Lung (tissue), 12 donors: ENCODE results near the gene TCF12. TPM values are rescaled to one million over a fixed set of nuclear protein-coding genes. Genes with fewer than 3 reads are reported as not detected.

Experiments
- ATAC-seq: fragments of 200-7000 bp; cut with Tn5 transposase; one replicate; pipeline ENCODE4 v1.9.1; 2020; ENCODE audit warnings: moderate number of reproducible peaks; ENCODE audit not compliant: insufficient read depth, low FRiP score
- DNase-seq, 3 donors: peaks; one replicate each; pipeline ENCODE4 v3.0.0-alpha.2; 2013 to 2017
- H3K27ac ChIP-seq, 2 donors: one replicate each; pipeline ENCODE4 v1.5.1; 2013; ENCODE audit warnings: mild to moderate bottlenecking in 2 of 2, moderate library complexity in 2 of 2, control low read depth in 1 of 2, inconsistent platforms in 1 of 2, low read depth in 1 of 2, low read length in 1 of 2
- H3K27me3 ChIP-seq, 3 donors: one replicate each; pipeline ENCODE4 v1.5.1; 2013; ENCODE audit warnings: low read length in 2 of 3; ENCODE audit not compliant: control insufficient read depth in 3 of 3, insufficient read depth in 3 of 3
- H3K36me3 ChIP-seq, 4 donors: one replicate each; pipeline ENCODE4 v1.5.1; 2013; ENCODE audit warnings: low read length in 4 of 4, mild to moderate bottlenecking in 1 of 4, moderate library complexity in 1 of 4; ENCODE audit not compliant: control insufficient read depth in 4 of 4, insufficient read depth in 4 of 4
- H3K4me1 ChIP-seq, 5 donors: one replicate each; pipeline ENCODE4 v1.5.1; 2013; ENCODE audit warnings: low read length in 5 of 5, mild to moderate bottlenecking in 2 of 5, moderate library complexity in 1 of 5; ENCODE audit not compliant: control insufficient read depth in 5 of 5, insufficient read depth in 5 of 5
- H3K4me3 ChIP-seq: one replicate; pipeline ENCODE4 v1.5.1; 2013; ENCODE audit warnings: mild to moderate bottlenecking, control low read depth, moderate library complexity
- H3K9ac ChIP-seq, 2 donors: one replicate each; pipeline ENCODE4 v1.5.1; 2013; ENCODE audit warnings: low read length in 2 of 2, control low read depth in 1 of 2; ENCODE audit not compliant: insufficient read depth in 1 of 2
- H3K9me3 ChIP-seq, 4 donors: one replicate each; pipeline ENCODE4 v1.5.1; 2013; ENCODE audit warnings: low read length in 3 of 4, mild to moderate bottlenecking in 1 of 4, moderate library complexity in 1 of 4; ENCODE audit not compliant: control insufficient read depth in 4 of 4, insufficient read depth in 3 of 4
- WGBS, 2 donors: extraction: QIAGEN DNeasy Blood & Tissue Kit; methylation state at CpG; one replicate each; pipeline ENCODE4 v1.1.7; 2013; 5-methylcytosine and 5-hydroxymethylcytosine counted together
- polyA plus RNA-seq, 2 donors: library from polyadenylated mRNA; stranded (reverse); fragments of 200-250 nt; gene quantifications; one replicate each; pipeline ENCODE4 v1.2.1, GENCODE V29; 2013
- total RNA-seq, 2 donors: library from RNA; depleted of rRNA in 1 of 2; stranded (reverse); fragments of >200 nt in 1 of 2; gene quantifications; one replicate each; pipeline ENCODE4 v1.2.1, GENCODE V29; 2014 to 2021
- TF ChIP-seq, protein P1 (sequence below): IDR thresholded peaks from 2 replicates; pipeline ENCODE4 v1.5.1; 2012; ENCODE audit warnings: mild to moderate bottlenecking; ENCODE audit errors: control extremely low read depth, extremely low read depth
- donor health status: control.
- donor health status: control.
- donor health status: Bipolar disorder and iron deficiency.
- donor health status: healthy.
- donor health status: DM: yes; HTN: yes; CAD: no.

Gene TCF12
- total and polyA plus RNA-seq, 4 donors, result 9.6 to 314 (median 56.3) TPM

DNA sequence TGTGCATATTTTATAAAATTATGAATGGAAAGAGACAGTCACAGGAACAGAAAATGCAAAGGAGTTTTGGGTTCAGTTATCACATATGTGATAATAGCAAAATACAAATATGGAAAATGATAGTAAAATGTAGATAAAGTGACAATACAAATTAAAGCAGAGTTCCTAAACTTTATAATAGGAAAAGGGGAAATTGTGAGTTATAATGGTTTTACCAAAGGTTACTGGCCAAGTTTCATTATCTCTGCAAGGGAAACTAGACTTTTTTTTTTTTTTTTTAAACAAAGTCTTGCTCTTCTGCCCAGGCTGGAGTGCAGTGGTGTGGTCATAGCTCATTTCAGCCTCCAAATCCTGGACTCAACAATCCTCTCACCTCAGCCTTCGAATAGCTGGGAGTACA is 229.2 kb downstream of the TCF12 start:
- Histone ChIP-seq H3K4me1 (peaks cover 0 to 33% (median 12%) of the 10 kb centered on the region in 5 donors), H3K36me3 (peaks cover 0 to 12% (median 3%) of the 10 kb centered on the region in 4 donors), H3K9ac (no peak overlapping the region), H3K27me3 (no peaks in the 10 kb centered on the region), H3K9me3 (peaks cover 0 to 6% (median 3%) of the 10 kb centered on the region in 4 donors), H3K27ac (no peak overlapping the region), H3K4me3 (no peak overlapping the region)
- TF ChIP-seq, protein P1, sequence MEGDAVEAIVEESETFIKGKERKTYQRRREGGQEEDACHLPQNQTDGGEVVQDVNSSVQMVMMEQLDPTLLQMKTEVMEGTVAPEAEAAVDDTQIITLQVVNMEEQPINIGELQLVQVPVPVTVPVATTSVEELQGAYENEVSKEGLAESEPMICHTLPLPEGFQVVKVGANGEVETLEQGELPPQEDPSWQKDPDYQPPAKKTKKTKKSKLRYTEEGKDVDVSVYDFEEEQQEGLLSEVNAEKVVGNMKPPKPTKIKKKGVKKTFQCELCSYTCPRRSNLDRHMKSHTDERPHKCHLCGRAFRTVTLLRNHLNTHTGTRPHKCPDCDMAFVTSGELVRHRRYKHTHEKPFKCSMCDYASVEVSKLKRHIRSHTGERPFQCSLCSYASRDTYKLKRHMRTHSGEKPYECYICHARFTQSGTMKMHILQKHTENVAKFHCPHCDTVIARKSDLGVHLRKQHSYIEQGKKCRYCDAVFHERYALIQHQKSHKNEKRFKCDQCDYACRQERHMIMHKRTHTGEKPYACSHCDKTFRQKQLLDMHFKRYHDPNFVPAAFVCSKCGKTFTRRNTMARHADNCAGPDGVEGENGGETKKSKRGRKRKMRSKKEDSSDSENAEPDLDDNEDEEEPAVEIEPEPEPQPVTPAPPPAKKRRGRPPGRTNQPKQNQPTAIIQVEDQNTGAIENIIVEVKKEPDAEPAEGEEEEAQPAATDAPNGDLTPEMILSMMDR, result no peak
- WGBS, 2 donors, result 92 to 95% methylated on average over 1 of the region's 1 CpG
- ATAC-seq (no peak), DNase-seq (no peak)

DNA sequence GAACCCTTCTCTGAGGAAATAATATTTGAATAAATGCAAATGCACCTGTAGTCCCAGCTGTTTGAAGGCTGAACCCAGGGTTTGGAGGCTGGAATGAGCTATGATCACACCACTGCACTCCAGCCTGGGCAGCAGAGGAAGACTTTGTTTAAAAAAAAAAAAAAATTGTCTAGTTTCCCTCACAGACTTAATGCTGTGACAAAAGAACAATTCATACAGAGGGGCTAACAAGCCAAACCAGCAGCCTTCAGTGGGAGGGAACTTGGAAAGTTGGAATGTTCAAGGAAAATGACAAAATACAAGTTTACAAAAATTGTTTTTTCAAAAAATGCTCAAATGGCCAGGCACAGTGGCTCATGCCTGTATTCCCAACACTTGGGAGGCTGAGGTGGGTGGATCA is 229.8 kb downstream of the TCF12 start:
- H3K9ac ChIP-seq, result no peak overlapping the region
- ATAC-seq (no peak), DNase-seq (no peak)
- H3K27me3 ChIP-seq, result no peaks in the 10 kb centered on the region
- H3K4me1 ChIP-seq, result peaks cover 0 to 33% (median 15%) of the 10 kb centered on the region in 5 donors
- H3K27ac ChIP-seq, result no peak overlapping the region
- peaks cover 0 to 6% (median 3%) of the 10 kb centered on the region in 4 donors for H3K9me3 ChIP-seq
- no peak overlapping the region for H3K4me3 ChIP-seq
- peaks cover 0 to 12% (median 3%) of the 10 kb centered on the region in 4 donors for H3K36me3 ChIP-seq
- TF ChIP-seq, protein P1, result no peak

DNA sequence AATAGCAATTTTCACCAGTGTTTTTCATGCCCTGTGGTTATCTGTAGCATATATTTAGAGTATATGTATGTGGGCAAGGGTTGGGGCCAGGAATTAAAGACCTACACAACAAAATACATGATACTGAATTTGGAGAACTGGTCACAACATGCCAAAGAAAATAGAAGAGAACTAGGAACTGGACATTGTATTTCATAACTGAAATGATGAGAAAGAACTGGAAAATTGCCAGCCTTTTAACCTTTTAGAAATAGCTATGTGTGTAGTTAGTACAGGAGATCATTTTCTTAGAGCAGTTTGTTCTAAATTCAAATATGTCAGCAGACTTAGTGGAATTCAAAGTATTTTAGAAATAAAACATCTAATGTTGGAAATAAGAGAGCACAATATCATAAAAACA is 230.8 kb downstream of the TCF12 start:
- H3K4me3 ChIP-seq, result no peak overlapping the region
- H3K36me3 ChIP-seq, result peaks cover 0 to 12% (median 4%) of the 10 kb centered on the region in 4 donors
- DNase-seq (no peak), ATAC-seq (no peak)
- TF ChIP-seq, protein P1, result no peak
- no peak overlapping the region for H3K9ac ChIP-seq
- no peaks in the 10 kb centered on the region for H3K27me3 ChIP-seq
- H3K9me3 ChIP-seq, result peaks cover 0 to 6% (median 3%) of the 10 kb centered on the region in 4 donors
- no peak overlapping the region for H3K27ac ChIP-seq
- H3K4me1 ChIP-seq, result peaks cover 0 to 31% (median 15%) of the 10 kb centered on the region in 5 donors
